Small intestine (tissue), 7 donors: ENCODE results near the gene CCDC54. TPM values are rescaled to one million over a fixed set of nuclear protein-coding genes. Genes with fewer than 3 reads are reported as not detected.

Source experiments
- DNase-seq, 2 donors: peaks; one replicate each; pipeline versions ENCODE4 v3.0.0 to v3.0.0-alpha.2; 2013
- FAIRE-seq: peaks from 2 replicates; lab custom pipeline; 2012; peaks lifted over from hg19 to GRCh38; lab: Jason Lieb, UNC
- H3K27ac ChIP-seq, 3 donors: one replicate each; pipeline ENCODE4 v1.5.1; 2013; ENCODE audit warnings: low read length in 2 of 3, mild to moderate bottlenecking in 2 of 3, control low read depth in 1 of 3, inconsistent platforms in 1 of 3, low read depth in 1 of 3, moderate library complexity in 1 of 3
- H3K27me3 ChIP-seq, 3 donors: one replicate each; pipeline ENCODE4 v1.6.1; 2013; ENCODE audit warnings: low read length in 3 of 3, inconsistent platforms in 1 of 3; ENCODE audit not compliant: control insufficient read depth in 3 of 3, insufficient read depth in 3 of 3
- H3K36me3 ChIP-seq, 3 donors: one replicate each; pipeline ENCODE4 v1.6.1; 2013; ENCODE audit warnings: low read length in 3 of 3, inconsistent platforms in 1 of 3, low read depth in 1 of 3, mild to moderate bottlenecking in 1 of 3, moderate library complexity in 1 of 3; ENCODE audit not compliant: control insufficient read depth in 3 of 3, insufficient read depth in 2 of 3
- H3K4me1 ChIP-seq, 3 donors: one replicate each; pipeline ENCODE4 v1.6.1; 2013; ENCODE audit warnings: low read length in 2 of 3, inconsistent platforms in 1 of 3, low read depth in 1 of 3, mild to moderate bottlenecking in 1 of 3, moderate library complexity in 1 of 3; ENCODE audit not compliant: control insufficient read depth in 3 of 3, insufficient read depth in 2 of 3
- H3K4me3 ChIP-seq, 3 donors: one replicate each; pipeline ENCODE4 v1.5.1; 2013; ENCODE audit warnings: low read length in 3 of 3, control low read depth in 1 of 3, inconsistent platforms in 1 of 3, low read depth in 1 of 3, mild to moderate bottlenecking in 1 of 3, moderate library complexity in 1 of 3
- H3K9me3 ChIP-seq, 2 donors: one replicate each; pipeline ENCODE4 v1.6.1; 2013; ENCODE audit warnings: low read depth in 1 of 2, low read length in 1 of 2; ENCODE audit not compliant: control insufficient read depth in 2 of 2, insufficient read depth in 1 of 2
- WGBS, 3 donors: extraction: QIAGEN DNeasy Blood & Tissue Kit; methylation state at CpG; one replicate each; pipeline ENCODE4 v1.1.7; 2013; 5-methylcytosine and 5-hydroxymethylcytosine counted together
- polyA plus RNA-seq, 4 donors: library from polyadenylated mRNA; stranded (reverse) in 3 of 4; unstranded in 1 of 4; fragments of 200-250 nt in 3 of 4; fragments of 120-200 nt in 1 of 4; gene quantifications; one replicate each; pipeline versions ENCODE4 v1.2.1 to v1.2.3, GENCODE V29; 2013
- donor health status: healthy with polysubstance abuse.
- donor health status: control.
- donor health status: control.
- donor health status: Bipolar disorder and iron deficiency.
- donor health status: healthy.

Gene CCDC54
- polyA plus RNA-seq, 4 donors, result 0.13 TPM; not detected in 3

GRCh38 chr3:107356706-107357105 lies 20.5 kb upstream of the CCDC54 start:
- FAIRE-seq, result no peak
- DNase-seq, result no peak
- Histone ChIP-seq H3K27me3 (no peaks in the 10 kb centered on the region), H3K36me3 (no peaks in the 10 kb centered on the region), H3K9me3 (peaks cover 0 to 4% of the 10 kb centered on the region in 2 donors), H3K4me3 (no peak overlapping the region), H3K27ac (no peak overlapping the region), H3K4me1 (no peaks in the 10 kb centered on the region)
- 89 to 92% (median 90%) methylated on average over 2 of the region's 2 CpGs for WGBS, 3 donors

DNA sequence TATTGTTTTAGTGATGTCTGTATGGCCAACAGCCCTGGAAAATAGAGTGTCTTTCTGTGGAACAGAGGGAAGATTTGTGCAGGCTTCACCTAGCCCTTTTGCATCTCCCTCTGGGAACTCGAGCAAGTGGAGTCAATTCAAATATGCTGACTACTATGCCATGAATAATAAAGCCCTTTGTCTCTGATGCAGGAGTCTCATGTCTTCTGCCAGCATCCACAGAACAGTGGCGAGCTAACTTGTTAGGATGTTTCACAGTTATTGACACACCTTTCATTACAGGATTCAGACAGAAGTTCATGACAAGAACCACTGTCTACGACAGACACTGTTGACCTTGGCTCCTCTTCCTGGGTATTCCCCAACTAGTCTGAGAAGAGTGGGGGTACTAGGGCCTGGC lies 15.6 kb upstream of the CCDC54 start:
- Histone ChIP-seq H3K27me3 (no peaks in the 10 kb centered on the region), H3K27ac (no peak overlapping the region), H3K9me3 (peaks cover 0 to 4% of the 10 kb centered on the region in 2 donors), H3K36me3 (no peaks in the 10 kb centered on the region), H3K4me1 (no peaks in the 10 kb centered on the region), H3K4me3 (no peak overlapping the region)
- FAIRE-seq (no peak), DNase-seq (no peak)
- WGBS, 3 donors, result 78 to 82% (median 78%) methylated on average over 3 of the region's 3 CpGs

DNA sequence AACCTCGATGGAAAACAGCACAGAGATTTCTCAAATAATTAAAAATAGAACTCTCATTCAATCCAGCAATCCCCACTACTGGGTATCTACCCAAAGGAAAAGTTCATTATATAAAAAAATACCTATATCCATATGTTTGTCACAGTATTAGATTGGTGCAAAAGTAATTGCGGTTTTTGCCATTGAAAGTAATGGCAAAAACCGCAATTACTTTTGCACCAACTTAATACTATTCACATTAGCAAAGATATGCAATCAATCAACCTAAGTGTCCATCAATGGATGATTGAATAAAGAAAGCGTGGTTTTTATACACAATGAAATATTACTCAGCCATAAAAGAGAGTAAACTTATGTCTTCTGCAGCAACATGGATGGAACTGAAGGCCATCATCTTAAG lies 12.2 kb upstream of the CCDC54 start:
- H3K9me3 ChIP-seq, result peaks cover 0 to 4% of the 10 kb centered on the region in 2 donors
- no peak overlapping the region for H3K4me3 ChIP-seq
- no peak overlapping the region for H3K27ac ChIP-seq
- WGBS, 3 donors, result 82 to 88% (median 82%) methylated on average over 4 of the region's 4 CpGs
- no peak for FAIRE-seq
- no peaks in the 10 kb centered on the region for H3K36me3 ChIP-seq
- H3K4me1 ChIP-seq, result no peaks in the 10 kb centered on the region
- no peak for DNase-seq
- no peaks in the 10 kb centered on the region for H3K27me3 ChIP-seq

DNA sequence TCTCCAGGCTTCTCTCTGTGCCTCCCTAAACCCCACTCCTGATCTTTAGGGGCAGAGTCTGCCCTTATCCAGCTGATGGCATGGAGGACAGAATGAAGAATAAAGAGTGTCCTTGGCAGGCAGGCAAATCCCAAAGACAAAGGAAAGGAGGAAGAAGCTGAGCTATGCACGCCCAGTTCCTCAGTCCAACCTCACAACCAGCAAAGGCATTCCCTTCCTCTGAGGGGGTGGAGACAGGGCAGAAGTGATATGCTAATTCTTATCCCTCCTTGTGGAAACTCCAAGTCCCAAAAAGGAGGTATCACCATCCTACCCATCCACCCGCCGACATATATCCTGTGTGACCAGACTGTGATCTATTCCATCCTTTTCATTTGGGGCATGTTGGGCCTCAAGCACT lies 10.5 kb upstream of the CCDC54 start:
- no peaks in the 10 kb centered on the region for H3K36me3 ChIP-seq
- H3K4me3 ChIP-seq, result no peak overlapping the region
- H3K27ac ChIP-seq, result no peak overlapping the region
- H3K9me3 ChIP-seq, result no peaks in the 10 kb centered on the region
- WGBS, 3 donors, result 74 to 95% (median 81%) methylated on average over 3 of the region's 3 CpGs
- no peak for FAIRE-seq
- no peaks in the 10 kb centered on the region for H3K4me1 ChIP-seq
- DNase-seq, result no peak
- H3K27me3 ChIP-seq, result no peaks in the 10 kb centered on the region

DNA sequence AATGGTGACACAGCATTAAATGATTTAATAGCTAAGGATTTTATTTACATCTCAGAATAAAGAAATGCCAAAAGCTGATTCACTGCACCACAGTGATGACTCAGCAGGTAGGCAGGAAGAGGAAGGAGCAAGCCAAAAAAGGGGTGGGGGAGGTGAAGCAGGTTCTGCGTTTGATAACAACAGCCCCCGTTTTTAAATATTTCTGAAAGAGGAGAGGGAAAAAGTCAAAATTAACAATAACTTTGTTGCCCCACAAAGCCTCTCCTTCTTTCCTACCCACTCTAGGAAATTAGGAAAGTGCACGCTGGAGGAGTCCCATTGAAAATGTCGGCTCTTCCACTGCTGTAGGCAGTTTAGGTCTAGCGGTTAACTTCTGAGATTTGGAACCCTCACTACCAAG lies 9.9 kb upstream of the CCDC54 start:
- Histone ChIP-seq H3K27ac (no peak overlapping the region), H3K27me3 (no peaks in the 10 kb centered on the region), H3K9me3 (no peaks in the 10 kb centered on the region), H3K4me3 (no peak overlapping the region), H3K36me3 (no peaks in the 10 kb centered on the region), H3K4me1 (no peaks in the 10 kb centered on the region)
- WGBS, 3 donors, result 69 to 80% (median 77%) methylated on average over 5 of the region's 5 CpGs
- FAIRE-seq (no peak), DNase-seq (no peak)

- 83 to 85% (median 84%) methylated on average over 8 of the region's 8 CpGs for WGBS, 3 donors
- Histone ChIP-seq H3K9me3 (no peaks in the 10 kb centered on the region), H3K36me3 (no peaks in the 10 kb centered on the region), H3K27ac (no peak overlapping the region), H3K4me3 (no peak overlapping the region), H3K27me3 (no peaks in the 10 kb centered on the region), H3K4me1 (no peaks in the 10 kb centered on the region)
- DNase-seq (no peak), FAIRE-seq (no peak)
These were observed 8.4 kb upstream of the CCDC54 start for GRCh38 chr3:107368654-107369398.

- FAIRE-seq (no peak), DNase-seq (no peak)
- Histone ChIP-seq H3K4me3 (no peak overlapping the region), H3K27me3 (no peaks in the 10 kb centered on the region), H3K36me3 (no peaks in the 10 kb centered on the region), H3K4me1 (no peaks in the 10 kb centered on the region), H3K9me3 (no peaks in the 10 kb centered on the region), H3K27ac (no peak overlapping the region)
- 42 to 56% (median 46%) methylated on average over 2 of the region's 2 CpGs for WGBS, 3 donors
These were observed 7.4 kb upstream of the CCDC54 start for GRCh38 chr3:107369791-107370190.

GRCh38 chr3:107370907-107371306 lies 6.3 kb upstream of the CCDC54 start:
- no peaks in the 10 kb centered on the region for H3K27me3 ChIP-seq
- no peaks in the 10 kb centered on the region for H3K4me1 ChIP-seq
- H3K4me3 ChIP-seq, result no peak overlapping the region
- no peak overlapping the region for H3K27ac ChIP-seq
- FAIRE-seq, result no peak
- H3K9me3 ChIP-seq, result no peaks in the 10 kb centered on the region
- no peak for DNase-seq
- no peaks in the 10 kb centered on the region for H3K36me3 ChIP-seq
- WGBS, 3 donors, result 53 to 75% (median 60%) methylated on average over 2 of the region's 2 CpGs

- WGBS, 3 donors, result 79 to 83% (median 79%) methylated on average over 6 of the region's 6 CpGs
These were observed 4.7 kb upstream of the CCDC54 start for GRCh38 chr3:107372506-107372905.

More at GRCh38 chr3:107372506-107372905, 4.7 kb upstream of the CCDC54 start:
- H3K9me3 ChIP-seq, result no peaks in the 10 kb centered on the region
- no peaks in the 10 kb centered on the region for H3K36me3 ChIP-seq
- H3K27me3 ChIP-seq, result no peaks in the 10 kb centered on the region
- no peak for FAIRE-seq
- DNase-seq, result no peak
- H3K4me1 ChIP-seq, result no peaks in the 10 kb centered on the region
- no peak overlapping the region for H3K27ac ChIP-seq
- H3K4me3 ChIP-seq, result no peak overlapping the region
